ENCODE data around the gene ADAM8. TPM values are rescaled to one million over a fixed set of nuclear protein-coding genes. Genes with fewer than 3 reads are reported as not detected.

ADAM8 gene
- total RNA-seq, 1 experiment from 2014 or later, result 3.7 TPM

DNA sequence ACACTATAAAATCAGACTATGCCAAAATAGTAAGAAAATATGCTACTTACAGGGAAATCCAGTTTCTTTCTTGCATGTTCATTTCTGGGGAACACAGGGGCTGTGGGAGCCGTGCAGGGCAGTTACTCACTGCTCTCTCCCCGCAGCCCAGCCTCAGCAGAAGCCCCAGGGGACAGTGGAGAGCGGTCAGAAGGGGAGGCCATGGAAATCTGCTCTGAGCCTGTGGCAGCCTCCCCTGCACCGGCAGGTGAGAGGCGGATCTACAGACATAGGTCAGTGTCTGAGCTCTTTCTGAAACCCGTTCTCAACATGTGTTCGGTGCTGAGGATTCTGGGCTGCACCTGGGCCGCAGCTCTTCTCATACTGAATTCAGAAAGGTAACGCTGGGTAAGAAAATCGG lies 34.9 kb upstream of the ADAM8 start:
- in situ Hi-C loops (cut with HindIII; ENCODE audit: low pct_unique_long_range_greater_than_20kb, low sequenced_read_pairs), result no loop called here
- TF ChIP-seq REST (IDR thresholded peaks at IDR 0.05; ENCODE audit: insufficient read depth in 1 of 2, low read depth in 2 of 2, low read length in 1 of 2) (no peak), TCF7L2 (IDR thresholded peaks at IDR 0.05; ENCODE audit: low read depth, low read length) (no peak), SIN3A (IDR thresholded peaks at IDR 0.05; ENCODE audit: borderline replicate concordance, insufficient read depth, low read depth, low read length) (no peak), POLR2AphosphoS5 (IDR thresholded peaks at IDR 0.05; ENCODE audit: low read depth, low read length) (no peak)
- TF ChIP-seq, protein P1, sequence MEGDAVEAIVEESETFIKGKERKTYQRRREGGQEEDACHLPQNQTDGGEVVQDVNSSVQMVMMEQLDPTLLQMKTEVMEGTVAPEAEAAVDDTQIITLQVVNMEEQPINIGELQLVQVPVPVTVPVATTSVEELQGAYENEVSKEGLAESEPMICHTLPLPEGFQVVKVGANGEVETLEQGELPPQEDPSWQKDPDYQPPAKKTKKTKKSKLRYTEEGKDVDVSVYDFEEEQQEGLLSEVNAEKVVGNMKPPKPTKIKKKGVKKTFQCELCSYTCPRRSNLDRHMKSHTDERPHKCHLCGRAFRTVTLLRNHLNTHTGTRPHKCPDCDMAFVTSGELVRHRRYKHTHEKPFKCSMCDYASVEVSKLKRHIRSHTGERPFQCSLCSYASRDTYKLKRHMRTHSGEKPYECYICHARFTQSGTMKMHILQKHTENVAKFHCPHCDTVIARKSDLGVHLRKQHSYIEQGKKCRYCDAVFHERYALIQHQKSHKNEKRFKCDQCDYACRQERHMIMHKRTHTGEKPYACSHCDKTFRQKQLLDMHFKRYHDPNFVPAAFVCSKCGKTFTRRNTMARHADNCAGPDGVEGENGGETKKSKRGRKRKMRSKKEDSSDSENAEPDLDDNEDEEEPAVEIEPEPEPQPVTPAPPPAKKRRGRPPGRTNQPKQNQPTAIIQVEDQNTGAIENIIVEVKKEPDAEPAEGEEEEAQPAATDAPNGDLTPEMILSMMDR (IDR thresholded peaks at IDR 0.05), result no peak
- Histone ChIP-seq H3K4me3 (ENCODE audit: low read depth in 2 of 2, low read length in 2 of 2) (no peak overlapping the region), H3K27ac (ENCODE audit: low read length) (no peak overlapping the region), H3K27me3 (ENCODE audit: control insufficient read depth, insufficient read depth, low read length) (no peaks in the 10 kb centered on the region), H3K4me1 (ENCODE audit: control insufficient read depth, insufficient read depth, low read length) (peaks cover 13% of the 10 kb centered on the region; the same call in 1 of the 2 replicates), H3K36me3 (ENCODE audit: control insufficient read depth, insufficient read depth, low read length) (peaks cover 4% of the 10 kb centered on the region; the same call in 1 of the 2 replicates), H3K9me3 (ENCODE audit: control insufficient read depth, insufficient read depth, low read depth, low read length) (no peaks in the 10 kb centered on the region)
- intact Hi-C loops (cut with micrococcal nuclease; ENCODE audit: unreplicated experiment), result no loop called here
- DNase-seq (ENCODE audit: low read depth, low spot score) (no peak), ATAC-seq (no peak)
- no TSS peak for BruUV-seq (replicated peaks)
- CTCF ChIA-PET, result interaction anchor here (0.7 kb wide), 1 partner anchor 471 kb away, joined by 3 read pairs; no protein-coding TSS in a partner anchor
- POLR2A ChIA-PET, result no interaction called here

- no peak overlapping the region for H3K27ac ChIP-seq (ENCODE audit: low read length)
- H3K27me3 ChIP-seq (ENCODE audit: control insufficient read depth, insufficient read depth, low read length), result no peaks in the 10 kb centered on the region
- in situ Hi-C loops (cut with HindIII; ENCODE audit: low pct_unique_long_range_greater_than_20kb, low sequenced_read_pairs) (no loop called here), intact Hi-C loops (cut with micrococcal nuclease; ENCODE audit: unreplicated experiment) (no loop called here)
- H3K4me1 ChIP-seq (ENCODE audit: control insufficient read depth, insufficient read depth, low read length), result peaks cover 13% of the 10 kb centered on the region; the same call in 1 of the 2 replicates
- ChIA-PET POLR2A (no interaction called here), CTCF (no interaction called here)
- TF ChIP-seq, protein P1 (IDR thresholded peaks at IDR 0.05), result no peak
- no peak for TF ChIP-seq POLR2AphosphoS5 (IDR thresholded peaks at IDR 0.05; ENCODE audit: low read depth, low read length)
- no peak for TF ChIP-seq TCF7L2 (IDR thresholded peaks at IDR 0.05; ENCODE audit: low read depth, low read length)
- no peak for TF ChIP-seq SIN3A (IDR thresholded peaks at IDR 0.05; ENCODE audit: borderline replicate concordance, insufficient read depth, low read depth, low read length)
- no peak for TF ChIP-seq REST (IDR thresholded peaks at IDR 0.05; ENCODE audit: insufficient read depth in 1 of 2, low read depth in 2 of 2, low read length in 1 of 2)
- peaks cover 4% of the 10 kb centered on the region; the same call in 1 of the 2 replicates for H3K36me3 ChIP-seq (ENCODE audit: control insufficient read depth, insufficient read depth, low read length)
- no peak overlapping the region for H3K4me3 ChIP-seq (ENCODE audit: low read depth in 2 of 2, low read length in 2 of 2)
- no peaks in the 10 kb centered on the region for H3K9me3 ChIP-seq (ENCODE audit: control insufficient read depth, insufficient read depth, low read depth, low read length)
- no TSS peak for BruUV-seq (replicated peaks)
- DNase-seq (ENCODE audit: low read depth, low spot score) (no peak), ATAC-seq (no peak)
Measured at GRCh38 chr10:133310789-133311188, 34.1 kb upstream of the ADAM8 start.
